NCI-H2081 (cell line): ENCODE results near the gene GPN1.
"Not testable (repeated sequence)": the region's sequence is repeated elsewhere in the genome, so short reads cannot be mapped to it uniquely, and the experiment has no call there.

Experiments used
- DNase-seq, 2 experiments: peaks; one replicate each; lab custom pipeline; 2025; lab: John Stamatoyannopoulos, UW

The GPN1 gene

GRCh38 chr2:27672723-27673486 is 44.1 kb downstream of the GPN1 start:
- DNase-seq: no peak

GRCh38 chr2:27680571-27680970 is 51.7 kb downstream of the GPN1 start:
- no peak for DNase-seq

- DNase-seq: no peak
Measured at GRCh38 chr2:27681841-27682240, 53.0 kb downstream of the GPN1 start.

- not testable (repeated sequence) for DNase-seq
Measured at GRCh38 chr2:27682334-27682771, 53.5 kb downstream of the GPN1 start.

- DNase-seq: peak; percentile 93 to 96
Measured at GRCh38 chr2:27683390-27684071, 54.7 kb downstream of the GPN1 start.

- not testable (repeated sequence) for DNase-seq
Measured at GRCh38 chr2:27685006-27685405, 56.2 kb downstream of the GPN1 start.

- no peak for DNase-seq
Measured at GRCh38 chr2:27685577-27685976, 56.7 kb downstream of the GPN1 start.

- no peak for DNase-seq
Measured at GRCh38 chr2:27687232-27687631, 58.4 kb downstream of the GPN1 start.

GRCh38 chr2:27689424-27689823 is 60.6 kb downstream of the GPN1 start:
- DNase-seq: peak in 1 of 2 experiments; percentile 37

GRCh38 chr2:27690052-27690451 is 61.2 kb downstream of the GPN1 start:
- DNase-seq: no peak

- DNase-seq: no peak
Measured at GRCh38 chr2:27697660-27698059, 68.8 kb downstream of the GPN1 start.
